Osteoblast (primary cell): Measurements from ENCODE around the gene ADTRP. TPM values are rescaled to one million over a fixed set of nuclear protein-coding genes. Genes with fewer than 3 reads are reported as not detected.

Experiments used
- DNase-seq: peaks from one replicate; pipeline ENCODE4 v3.0.0; 2011; ENCODE audit warnings: low spot score, mixed read lengths; ENCODE audit not compliant: insufficient read length; ENCODE audit errors: missing footprints
- H2AFZ ChIP-seq: 2 replicates; pipeline ENCODE4 v1.6.0; 2011; ENCODE audit warnings: mild to moderate bottlenecking, low read length
- H3K27ac ChIP-seq: 2 replicates; pipeline ENCODE4 v1.5.1; 2011; ENCODE audit warnings: mild to moderate bottlenecking, low read depth, low read length, moderate library complexity
- H3K27me3 ChIP-seq: 2 replicates; pipeline ENCODE4 v1.6.0; 2012; ENCODE audit warnings: mild to moderate bottlenecking, control low read depth, inconsistent platforms, low read length, moderate library complexity; ENCODE audit not compliant: insufficient read depth
- H3K36me3 ChIP-seq: 2 replicates; pipeline ENCODE4 v1.5.1; 2011; ENCODE audit warnings: mild to moderate bottlenecking, low read length, control low read depth, moderate library complexity; ENCODE audit not compliant: insufficient read depth
- H3K4me1 ChIP-seq: 2 replicates; pipeline ENCODE4 v1.5.1; 2011; ENCODE audit warnings: mild to moderate bottlenecking, low read length, control low read depth, moderate library complexity; ENCODE audit not compliant: insufficient read depth
- H3K4me2 ChIP-seq: 2 replicates; pipeline ENCODE4 v1.6.0; 2011; ENCODE audit warnings: mild to moderate bottlenecking, low read length; ENCODE audit not compliant: insufficient read depth
- H3K4me3 ChIP-seq: fragments of 200-600 bp; sonication (generic); 3 replicates; pipeline ENCODE4 v1.5.1; 2012; ENCODE audit warnings: mild to moderate bottlenecking, low read length, inconsistent platforms; ENCODE audit not compliant: insufficient read depth
- H3K79me2 ChIP-seq: 2 replicates; pipeline ENCODE4 v1.6.0; 2012; ENCODE audit warnings: mild to moderate bottlenecking, low read length, control low read depth, inconsistent platforms; ENCODE audit not compliant: insufficient read depth
- H3K9me3 ChIP-seq: 2 replicates; pipeline ENCODE4 v1.5.1; 2011; ENCODE audit warnings: low read depth, low read length, control low read depth
- H4K20me1 ChIP-seq: 2 replicates; pipeline ENCODE4 v1.6.0; 2012; ENCODE audit warnings: mild to moderate bottlenecking, low read length, control low read depth; ENCODE audit not compliant: insufficient read depth
- total RNA-seq: library from RNA; depleted of rRNA; stranded (reverse); fragments of >200 nt; gene quantifications from 2 replicates; pipeline ENCODE4 v1.2.3, GENCODE V29; 2012
- TF ChIP-seq, protein P1 (sequence below): IDR thresholded peaks from 2 replicates; pipeline ENCODE4 v1.5.1; 2011; ENCODE audit warnings: mild to moderate bottlenecking, low read depth, low read length, moderate library complexity; ENCODE audit errors: extremely low read depth

The ADTRP gene
- total RNA-seq, 1 donor: 0.72 TPM

DNA sequence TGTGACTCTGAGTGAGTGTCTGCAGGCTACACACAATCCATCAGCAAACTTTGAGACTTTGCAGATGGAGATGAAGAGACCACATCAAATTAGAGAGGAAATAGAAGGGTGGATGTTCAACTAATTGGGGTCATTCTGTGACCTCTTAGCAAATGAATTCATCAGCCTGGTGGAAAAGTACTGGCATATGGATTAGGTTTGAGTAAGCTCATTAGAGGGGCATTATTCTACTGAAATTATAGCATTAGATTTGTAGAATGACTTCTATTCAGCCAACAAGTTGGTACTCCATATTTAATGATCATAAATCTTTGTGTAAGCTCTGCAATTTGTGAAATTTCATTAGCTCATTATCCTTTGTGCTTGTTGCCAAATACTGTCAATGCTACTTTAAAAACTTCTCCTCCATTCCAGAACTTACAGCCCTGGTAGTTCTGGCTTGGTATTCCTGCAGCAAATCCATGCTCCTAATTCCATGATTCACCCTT, 63.8 kb downstream of the ADTRP start:
- Histone ChIP-seq H3K27ac (no peak overlapping the region), H3K27me3 (no peaks in the 10 kb centered on the region), H4K20me1 (no peaks in the 10 kb centered on the region), H3K36me3 (no peaks in the 10 kb centered on the region), H3K79me2 (no peaks in the 10 kb centered on the region), H3K4me2 (no peak overlapping the region), H3K4me3 (no peak overlapping the region), H3K9me3 (no peaks in the 10 kb centered on the region), H2AFZ (no peak overlapping the region), H3K4me1 (peaks cover 10% of the 10 kb centered on the region)
- DNase-seq: no peak
- TF ChIP-seq, protein P1, sequence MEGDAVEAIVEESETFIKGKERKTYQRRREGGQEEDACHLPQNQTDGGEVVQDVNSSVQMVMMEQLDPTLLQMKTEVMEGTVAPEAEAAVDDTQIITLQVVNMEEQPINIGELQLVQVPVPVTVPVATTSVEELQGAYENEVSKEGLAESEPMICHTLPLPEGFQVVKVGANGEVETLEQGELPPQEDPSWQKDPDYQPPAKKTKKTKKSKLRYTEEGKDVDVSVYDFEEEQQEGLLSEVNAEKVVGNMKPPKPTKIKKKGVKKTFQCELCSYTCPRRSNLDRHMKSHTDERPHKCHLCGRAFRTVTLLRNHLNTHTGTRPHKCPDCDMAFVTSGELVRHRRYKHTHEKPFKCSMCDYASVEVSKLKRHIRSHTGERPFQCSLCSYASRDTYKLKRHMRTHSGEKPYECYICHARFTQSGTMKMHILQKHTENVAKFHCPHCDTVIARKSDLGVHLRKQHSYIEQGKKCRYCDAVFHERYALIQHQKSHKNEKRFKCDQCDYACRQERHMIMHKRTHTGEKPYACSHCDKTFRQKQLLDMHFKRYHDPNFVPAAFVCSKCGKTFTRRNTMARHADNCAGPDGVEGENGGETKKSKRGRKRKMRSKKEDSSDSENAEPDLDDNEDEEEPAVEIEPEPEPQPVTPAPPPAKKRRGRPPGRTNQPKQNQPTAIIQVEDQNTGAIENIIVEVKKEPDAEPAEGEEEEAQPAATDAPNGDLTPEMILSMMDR: no peak

DNA sequence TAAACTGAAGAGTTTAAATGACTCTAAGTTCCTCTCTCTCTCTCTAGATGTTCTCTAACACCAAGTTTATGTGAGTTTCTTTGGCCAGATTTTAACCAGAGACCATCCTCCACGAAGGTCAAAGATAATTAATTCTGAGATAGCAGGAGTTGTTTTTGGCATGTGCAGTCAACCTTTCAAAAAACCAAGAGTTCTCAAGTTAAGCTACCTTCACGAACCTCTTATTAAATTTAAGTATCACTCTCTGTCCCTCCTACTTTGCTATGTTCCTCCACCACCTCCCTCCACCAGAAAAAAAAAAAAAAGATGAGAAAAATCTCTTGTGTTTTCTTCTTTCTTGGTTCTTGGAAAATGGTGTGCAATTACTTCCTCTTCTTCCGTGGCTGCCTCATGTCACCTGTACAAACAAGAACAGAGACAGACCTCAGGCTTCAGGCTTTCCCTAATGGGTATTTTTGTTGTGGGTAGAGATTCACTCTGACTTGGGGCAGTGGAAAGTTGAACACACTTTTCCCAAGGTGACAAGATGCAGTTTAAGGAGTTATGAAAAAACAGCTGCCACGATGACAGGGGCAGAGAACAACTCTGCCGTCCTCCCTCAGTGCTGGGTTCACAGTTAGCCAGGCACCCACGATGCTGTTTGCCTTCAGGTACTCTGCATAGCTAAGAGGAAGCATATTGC, 64.3 kb downstream of the ADTRP start:
- TF ChIP-seq, protein P1: no peak
- no peak overlapping the region for H3K4me3 ChIP-seq
- no peak overlapping the region for H2AFZ ChIP-seq
- H3K36me3 ChIP-seq: no peaks in the 10 kb centered on the region
- H3K27me3 ChIP-seq: no peaks in the 10 kb centered on the region
- no peaks in the 10 kb centered on the region for H3K79me2 ChIP-seq
- H4K20me1 ChIP-seq: no peaks in the 10 kb centered on the region
- H3K4me2 ChIP-seq: no peak overlapping the region
- H3K9me3 ChIP-seq: no peaks in the 10 kb centered on the region
- H3K27ac ChIP-seq: no peak overlapping the region
- H3K4me1 ChIP-seq: peaks cover 10% of the 10 kb centered on the region
- peak; percentile 49 for DNase-seq

DNA sequence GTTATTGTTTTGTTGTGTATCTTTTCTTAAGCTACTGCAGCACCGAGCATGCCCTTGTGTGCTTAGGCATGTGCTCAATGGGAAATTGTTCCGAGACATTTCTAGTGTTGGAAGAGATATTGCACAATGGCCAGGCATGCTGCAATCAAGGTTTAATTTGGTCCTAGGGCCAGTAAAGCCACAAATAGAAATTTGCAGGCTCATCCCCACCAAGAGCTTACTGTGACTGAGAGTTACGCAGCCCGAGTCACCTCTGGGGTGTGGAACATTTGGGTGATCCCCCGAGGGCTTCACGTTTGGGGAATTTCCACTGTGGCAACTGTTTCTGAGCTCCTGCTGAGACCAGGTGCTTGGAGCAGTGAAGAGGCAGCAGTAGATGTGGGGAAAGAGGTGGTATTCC, 65.8 kb downstream of the ADTRP start:
- TF ChIP-seq, protein P1: no peak
- Histone ChIP-seq H3K36me3 (no peaks in the 10 kb centered on the region), H4K20me1 (no peaks in the 10 kb centered on the region), H2AFZ (no peak overlapping the region), H3K4me3 (no peak overlapping the region), H3K9me3 (no peaks in the 10 kb centered on the region), H3K4me1 (peaks cover 10% of the 10 kb centered on the region), H3K4me2 (no peak overlapping the region), H3K79me2 (no peaks in the 10 kb centered on the region), H3K27ac (no peak overlapping the region), H3K27me3 (no peaks in the 10 kb centered on the region)
- no peak for DNase-seq

DNA sequence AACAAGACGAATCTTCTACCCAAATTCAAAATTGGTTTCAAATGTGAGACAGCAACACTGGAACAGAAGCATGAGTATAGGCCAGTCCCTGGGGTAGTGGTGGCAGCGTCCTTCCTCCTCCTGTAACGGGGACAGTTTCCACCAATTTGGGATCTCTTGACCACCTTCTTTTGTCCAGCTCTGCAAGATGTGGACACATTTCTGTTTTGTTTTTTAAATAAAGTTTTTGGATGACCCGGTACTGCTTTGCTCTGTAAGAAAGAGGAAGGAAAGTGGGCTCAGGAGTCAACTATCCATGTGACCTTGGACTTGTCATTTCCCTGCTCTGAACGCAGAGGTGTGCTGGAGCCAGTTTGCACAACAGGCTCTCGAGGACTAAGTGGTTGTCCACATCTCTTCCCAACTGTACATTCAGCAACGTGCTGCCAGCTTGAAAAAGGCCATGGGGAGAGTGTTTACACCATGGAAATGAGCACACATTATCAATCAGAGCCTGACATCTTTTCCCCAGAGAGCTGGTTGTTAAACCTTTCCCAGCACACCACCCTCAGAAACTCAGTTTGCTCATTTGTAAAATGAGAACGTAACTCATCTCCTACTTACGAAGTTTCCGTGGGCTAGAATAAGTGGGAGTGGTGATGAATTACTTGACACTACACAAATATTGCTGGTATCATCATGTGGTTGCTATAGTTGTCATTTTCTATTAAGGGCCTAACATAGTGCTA, 66.5 kb downstream of the ADTRP start:
- H3K79me2 ChIP-seq: no peaks in the 10 kb centered on the region
- H2AFZ ChIP-seq: peak overlapping the region; percentile 79
- H3K27ac ChIP-seq: no peak overlapping the region
- no peaks in the 10 kb centered on the region for H4K20me1 ChIP-seq
- H3K4me1 ChIP-seq: peaks cover 10% of the 10 kb centered on the region
- no peak overlapping the region for H3K4me3 ChIP-seq
- TF ChIP-seq, protein P1: no peak
- no peak overlapping the region for H3K4me2 ChIP-seq
- H3K9me3 ChIP-seq: no peaks in the 10 kb centered on the region
- DNase-seq: no peak
- H3K36me3 ChIP-seq: no peaks in the 10 kb centered on the region
- no peaks in the 10 kb centered on the region for H3K27me3 ChIP-seq
